Mesendoderm (in vitro differentiated cells): ENCODE data around the gene CRYL1. TPM values are rescaled to one million over a fixed set of nuclear protein-coding genes. Genes with fewer than 3 reads are reported as not detected.

Experiments
- small RNA-seq: library from polyadenylated mRNA; stranded (forward); fragments of <200 nt; extraction: miRNeasy Mini kit (QIAGEN cat#:217004); gene quantifications from one replicate; pipeline ENCODE3, GENCODE V24; 2013; ENCODE audit not compliant: insufficient read depth

Gene CRYL1

Small RNA genes within 50 kb of the gene (small RNA-seq; reads per million reads assigned to genes)
- not detected for gene MIR4499
